ENCODE measurements around the gene NCK2.
"Not testable (repeated sequence)": the region's sequence is repeated elsewhere in the genome, so short reads cannot be mapped to it uniquely, and the experiment has no call there.

Gene NCK2

DNA sequence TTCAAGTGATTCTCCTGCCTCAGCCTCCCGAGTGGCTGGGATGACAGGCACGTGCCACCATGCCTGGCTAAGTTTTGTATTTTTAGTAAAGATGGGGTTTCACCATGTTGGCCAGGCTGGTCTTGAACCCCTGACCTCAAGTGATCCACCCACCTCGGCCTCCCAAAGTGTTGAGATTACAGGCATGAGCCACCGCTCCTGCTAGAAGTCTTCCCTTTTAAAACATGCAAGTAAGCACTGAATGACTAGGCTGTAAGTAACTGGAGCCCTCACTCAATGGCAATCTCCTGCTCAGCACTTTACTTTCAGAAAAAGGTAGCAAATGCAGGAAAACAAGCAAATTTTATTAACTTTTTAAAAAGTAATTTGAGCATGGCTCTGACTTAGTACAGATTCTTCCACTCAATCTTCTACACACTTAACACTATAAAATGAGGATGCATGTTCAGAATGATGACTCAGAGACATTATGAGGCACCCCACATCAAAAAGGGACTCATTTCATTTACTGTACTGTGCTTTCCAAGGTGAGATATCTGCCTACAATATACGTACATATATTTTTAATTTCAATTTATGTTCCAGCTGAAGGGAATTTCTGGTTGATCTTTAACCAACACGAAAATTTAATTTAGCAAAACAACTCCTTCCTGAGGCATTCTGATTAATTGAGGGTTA, 6.6 kb upstream of the NCK2 start:
- no peak for DNase-seq

DNA sequence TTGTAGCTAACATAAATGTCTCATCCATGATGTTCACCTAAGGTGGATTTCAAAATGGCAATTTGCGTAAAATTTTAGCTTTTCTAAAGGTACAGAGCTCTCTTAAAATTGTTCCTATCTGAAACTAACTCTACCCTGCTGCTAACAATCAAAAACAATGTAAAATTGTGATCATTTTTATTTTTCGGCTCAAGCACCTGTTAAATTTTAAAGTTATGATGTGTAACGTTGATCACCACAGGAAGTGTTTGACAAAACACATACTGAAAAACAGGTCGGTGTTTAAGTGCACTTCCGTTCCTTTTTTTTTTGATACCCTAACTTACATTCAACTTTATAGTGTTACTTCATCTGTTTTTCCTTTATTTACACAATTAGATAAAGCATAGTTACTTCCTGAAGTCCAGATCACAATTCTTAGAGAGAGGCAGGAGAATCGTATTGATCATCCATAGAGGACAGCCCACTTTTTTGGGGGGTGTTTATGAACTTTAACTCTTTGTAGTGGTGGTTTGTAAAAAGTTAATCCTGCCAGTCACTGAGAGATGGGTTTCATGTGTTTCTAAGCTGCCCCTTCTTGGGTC, 6.0 kb upstream of the NCK2 start:
- DNase-seq, result no peak

DNA sequence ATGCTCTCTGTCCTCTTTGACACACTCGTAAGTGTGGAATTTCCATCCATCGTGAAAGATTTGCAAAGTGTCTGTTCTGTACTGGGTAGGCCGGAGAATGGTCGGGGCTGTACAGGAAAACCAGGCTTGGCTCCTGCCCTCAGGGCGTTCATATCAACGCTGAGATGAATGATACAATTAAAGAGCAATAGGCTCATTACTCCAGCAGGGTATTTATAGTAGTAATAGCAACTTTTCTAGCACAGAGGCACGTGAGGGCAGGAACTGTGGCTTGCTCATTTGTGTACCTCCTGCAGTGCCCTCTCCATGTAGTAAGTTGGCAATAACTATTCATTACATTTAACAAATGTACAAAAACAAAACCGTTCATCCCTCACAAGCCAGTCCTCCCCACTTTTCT, 5.3 kb upstream of the NCK2 start:
- DNase-seq, result no peak

DNA sequence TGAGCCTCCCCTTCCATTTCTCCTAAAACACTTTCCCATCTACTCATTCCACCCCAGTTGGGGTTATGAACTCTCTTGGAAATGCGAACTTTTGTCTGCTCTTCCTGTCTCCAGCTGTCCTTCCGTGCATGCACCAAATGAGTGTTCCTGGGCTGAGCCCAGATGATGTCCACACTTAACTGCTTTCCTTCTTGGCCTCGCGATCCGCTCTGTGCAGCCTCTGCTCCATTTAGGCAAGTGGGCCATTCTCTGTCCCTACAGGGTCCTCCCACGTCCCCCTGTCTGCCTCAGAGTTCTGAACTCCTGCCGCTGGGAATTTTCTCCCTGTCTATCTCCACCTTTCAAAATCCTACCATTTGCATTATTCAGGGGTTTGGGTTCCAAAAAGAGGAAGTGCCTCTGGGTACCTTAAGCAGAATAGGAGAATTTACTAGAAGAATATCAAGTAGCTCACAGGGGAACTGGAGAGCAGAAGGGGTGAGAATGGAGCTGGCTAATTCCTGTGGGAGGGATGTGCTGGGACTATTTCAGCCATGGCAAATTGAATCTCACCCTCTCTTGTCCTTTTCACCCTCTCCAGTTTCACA, 4.7 kb upstream of the NCK2 start:
- DNase-seq, result no peak

DNA sequence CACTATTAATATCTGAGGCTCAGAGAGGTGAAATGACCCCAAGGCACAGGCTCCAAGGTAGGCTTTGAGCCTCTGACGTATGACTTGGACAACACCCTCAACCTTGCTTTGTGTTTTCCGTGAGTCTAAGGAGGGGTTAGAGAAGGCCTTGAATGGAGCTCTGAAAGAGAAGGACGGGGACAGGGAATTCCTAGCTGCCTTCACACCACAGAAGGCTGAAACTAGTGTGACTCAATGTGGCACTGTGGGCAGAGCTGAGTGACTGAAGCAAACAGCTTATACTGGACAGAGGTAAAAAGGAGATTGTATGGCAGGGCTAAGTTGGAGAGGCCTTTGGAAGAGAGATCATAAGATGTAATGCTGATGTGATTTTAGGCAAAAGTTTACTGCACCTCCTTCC, 3.5 kb upstream of the NCK2 start:
- no peak for DNase-seq

DNA sequence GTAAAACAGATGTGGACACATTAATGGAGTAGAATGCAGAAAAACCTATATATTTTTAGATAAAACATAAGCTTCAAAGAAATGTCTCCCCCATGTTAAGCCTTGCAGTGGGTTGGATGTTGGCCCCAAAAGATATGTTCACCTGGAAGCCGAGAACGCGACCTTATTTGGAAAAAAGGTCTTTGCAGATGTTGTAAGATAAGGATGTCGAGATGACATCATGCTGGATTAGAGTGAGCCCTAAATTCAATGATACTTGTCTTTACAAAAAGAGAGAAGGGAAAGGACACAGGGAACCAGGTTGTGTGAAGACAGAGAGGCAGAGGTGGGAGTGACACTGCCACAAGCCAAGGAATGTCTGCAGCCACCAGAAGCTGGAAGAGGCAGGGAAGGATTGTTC, 3.1 kb upstream of the NCK2 start:
- DNase-seq, result no peak

DNA sequence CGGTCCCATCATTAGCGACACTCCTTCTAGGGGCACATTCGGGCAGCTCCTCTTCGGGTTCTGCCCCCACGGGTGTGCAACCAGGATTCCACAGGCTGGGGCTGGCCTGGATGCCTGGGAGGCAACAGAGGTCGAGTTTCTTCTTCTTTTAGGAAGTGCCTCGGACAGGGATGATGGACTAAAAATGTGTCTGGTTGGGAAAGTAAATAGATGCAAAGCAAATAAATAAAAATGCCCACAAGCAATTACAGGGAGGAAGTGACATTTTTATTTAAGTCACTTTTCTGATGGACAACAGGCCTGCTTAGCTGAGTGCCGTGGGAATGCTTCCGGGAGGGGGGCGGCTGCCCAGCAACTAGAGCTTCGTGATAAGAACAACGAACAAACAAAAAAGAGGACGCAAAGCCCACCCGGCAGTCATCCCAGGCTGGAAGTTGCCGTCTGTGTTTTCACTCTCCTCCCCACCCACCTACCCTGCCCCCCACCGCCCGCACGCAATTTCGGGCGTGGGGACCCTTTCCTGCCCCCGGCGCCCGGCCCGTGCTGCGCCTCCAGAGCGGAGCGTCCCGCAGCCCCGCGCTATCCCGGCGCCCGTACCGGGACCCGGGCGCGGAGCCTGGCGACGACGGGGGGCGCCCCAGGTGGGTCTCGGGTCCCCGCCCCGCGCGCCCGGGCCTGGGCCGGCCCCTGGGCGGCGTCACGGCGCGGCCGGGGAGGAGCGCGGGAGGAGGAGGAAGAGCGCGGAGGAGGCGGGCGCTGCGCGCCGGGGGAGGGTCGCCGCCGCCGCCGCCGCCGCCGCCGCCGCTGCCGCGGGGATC, 412 bp upstream of the NCK2 start:
- no peak for DNase-seq

DNA sequence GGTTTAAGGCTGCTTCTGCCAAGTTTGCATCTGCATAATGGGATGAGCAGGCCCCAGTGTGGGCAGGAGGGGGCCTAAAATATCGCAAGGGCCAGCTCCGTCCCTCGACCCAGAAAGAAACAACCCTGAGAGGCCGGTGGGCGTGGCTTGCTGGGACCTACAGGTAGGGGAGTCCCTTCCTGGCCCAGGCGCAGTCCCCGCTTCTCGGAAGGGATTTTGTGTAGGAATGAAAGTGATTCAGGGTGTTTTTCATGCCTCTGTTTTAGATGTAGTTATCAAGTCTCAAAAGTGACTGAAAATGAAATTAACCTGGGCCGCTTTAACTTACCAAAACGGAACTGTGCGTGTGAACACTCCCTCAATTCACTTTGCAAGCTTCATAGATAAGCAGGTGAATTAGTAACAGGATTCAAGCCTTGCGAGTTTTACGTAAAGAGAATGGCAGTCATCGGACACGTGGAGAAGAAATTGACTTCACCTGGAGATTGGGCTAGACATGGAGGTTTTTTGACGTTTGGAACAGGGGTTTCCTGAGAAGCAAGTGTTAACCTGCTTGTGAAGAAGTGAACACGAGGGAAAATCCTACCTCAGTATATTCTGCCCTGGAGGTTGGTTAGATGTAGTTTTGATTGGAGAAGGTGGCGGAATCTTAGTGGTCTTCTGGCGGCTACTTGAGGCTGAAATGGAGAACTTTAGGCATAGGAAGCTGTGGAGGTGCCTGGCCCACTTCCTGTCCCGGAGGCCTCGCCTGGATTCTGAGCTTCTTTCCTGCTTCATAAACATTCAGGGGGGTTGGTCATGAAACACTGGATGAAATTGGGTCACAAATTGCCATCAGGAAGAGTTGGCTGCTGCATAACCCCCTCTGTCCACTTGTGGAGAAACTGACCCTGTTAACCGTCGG, 1.7 kb downstream of the NCK2 start:
- DNase-seq, result no peak

DNA sequence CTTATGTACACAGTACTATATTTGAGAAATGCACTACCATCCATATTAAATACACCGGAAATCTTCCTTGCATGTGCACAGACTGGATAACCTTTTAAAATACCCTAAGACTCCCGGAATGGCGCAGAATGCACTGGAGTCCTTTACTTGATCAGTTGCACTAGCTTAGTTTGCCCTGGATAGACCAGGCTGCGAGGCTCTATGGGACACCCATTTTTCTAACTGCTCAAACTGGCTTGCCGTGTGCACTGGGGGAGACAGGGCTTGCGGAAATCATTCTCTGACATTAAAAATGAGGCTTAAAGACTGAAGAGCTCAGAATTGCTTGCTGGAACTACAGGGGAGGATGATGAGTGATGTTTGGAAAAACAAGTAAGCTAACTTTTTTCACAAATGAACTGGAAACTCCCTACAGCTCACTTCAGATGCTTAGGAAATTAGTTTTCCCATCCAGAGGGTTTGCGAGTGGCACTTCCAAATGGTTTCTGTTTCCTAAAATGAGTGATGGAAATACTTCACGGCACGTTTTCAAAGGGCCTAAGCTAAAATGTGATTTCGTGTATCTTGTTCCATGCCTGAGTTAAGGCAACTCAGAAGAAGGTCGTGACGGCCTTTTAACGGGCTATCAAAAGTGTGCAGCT, 2.7 kb downstream of the NCK2 start:
- no peak for DNase-seq

DNA sequence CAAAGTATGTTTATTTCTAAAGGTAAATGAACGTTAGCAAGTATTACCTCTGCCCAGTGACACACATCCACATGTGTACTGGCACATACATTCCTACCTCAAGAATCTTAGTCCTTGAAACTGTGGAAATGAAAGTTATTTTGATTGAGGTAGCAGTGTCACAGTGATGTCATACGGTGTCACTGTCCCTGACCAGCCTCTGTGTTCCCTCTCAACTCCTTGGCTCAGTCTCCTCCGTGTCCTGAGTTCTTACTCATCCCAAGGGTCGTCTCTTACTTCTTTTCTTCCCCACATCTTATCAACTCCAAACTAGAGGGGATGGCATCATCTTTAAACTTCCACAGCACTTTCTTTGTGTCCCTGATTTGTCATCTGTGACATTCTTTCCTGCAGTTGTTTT, 3.3 kb downstream of the NCK2 start:
- DNase-seq, result no peak

DNA sequence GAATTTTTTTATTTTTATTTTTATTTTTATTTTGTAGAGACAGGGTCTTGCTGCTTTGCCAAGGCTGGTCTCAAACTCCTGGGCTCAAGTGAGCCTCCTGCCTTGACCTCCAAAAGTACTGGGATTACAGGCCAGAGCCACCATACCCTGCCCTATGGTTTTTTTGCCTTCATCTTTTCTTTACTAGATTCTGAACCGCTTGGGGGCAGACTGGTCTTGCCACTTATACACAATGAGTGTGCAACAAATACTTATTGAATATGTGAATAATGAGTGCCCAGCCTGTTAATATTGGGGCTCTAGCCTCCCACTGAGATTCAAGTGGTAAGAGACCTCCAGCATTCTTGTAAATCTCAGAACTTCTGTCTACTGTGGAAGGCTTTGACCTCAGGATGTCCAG, 3.9 kb downstream of the NCK2 start:
- no peak for DNase-seq

DNA sequence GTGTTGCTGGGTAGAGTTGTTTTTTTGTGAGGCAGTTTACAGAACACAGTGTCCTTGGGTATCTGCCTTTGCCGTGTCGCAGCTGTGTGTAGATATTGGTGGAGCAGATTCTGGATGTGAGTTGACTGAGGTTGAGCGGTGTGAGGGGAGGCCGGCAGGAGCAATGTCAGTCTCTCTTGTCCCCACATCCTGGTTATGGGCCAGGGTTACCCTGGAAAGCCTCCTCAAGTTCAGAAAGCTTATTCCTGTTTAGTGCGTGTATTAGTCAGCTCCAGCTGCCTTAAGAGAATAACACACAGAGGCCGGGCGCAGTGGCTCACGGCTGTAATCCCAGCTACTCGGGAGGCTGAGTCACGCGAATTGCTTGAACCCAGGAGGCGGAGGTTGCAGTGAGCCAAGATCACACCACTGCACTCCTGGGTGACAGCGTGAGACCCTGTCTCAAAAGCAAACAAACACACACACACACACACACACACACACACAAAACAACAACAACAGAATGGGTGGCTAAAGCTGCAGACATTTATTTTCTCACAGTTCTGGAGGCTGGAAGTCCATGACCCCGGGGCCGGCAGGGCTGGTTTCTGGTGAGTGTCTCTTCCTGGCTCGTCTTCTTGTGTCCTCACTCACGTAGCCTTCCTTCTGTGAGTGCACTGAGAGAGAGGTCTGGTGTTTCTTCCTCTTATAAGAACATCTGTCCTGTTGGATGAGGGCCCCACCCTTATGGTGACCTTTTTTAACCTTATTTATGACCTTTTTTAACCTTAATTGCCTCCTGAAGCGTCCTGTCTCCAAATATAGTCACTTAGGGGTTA, 5.1 kb downstream of the NCK2 start:
- no peak for DNase-seq

DNA sequence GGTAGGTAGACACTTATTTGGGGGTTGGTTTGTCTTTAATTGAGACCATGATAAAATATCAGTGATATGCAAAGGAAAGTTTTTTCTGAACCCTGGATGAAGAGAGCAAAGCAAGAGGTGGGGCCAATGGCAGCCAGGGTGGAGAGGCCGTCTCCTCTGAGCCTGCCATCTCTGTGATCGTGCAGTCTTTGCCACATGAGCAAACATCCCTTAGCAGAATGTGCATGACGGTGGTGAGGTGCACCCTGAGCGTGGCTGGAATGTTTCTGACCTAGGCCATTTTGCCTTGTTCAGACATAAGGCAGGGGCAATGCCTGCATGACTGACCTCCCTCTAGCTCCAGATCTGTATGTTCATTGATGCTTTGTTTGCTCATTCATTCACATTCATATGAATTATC, 6.0 kb downstream of the NCK2 start:
- no peak for DNase-seq

DNA sequence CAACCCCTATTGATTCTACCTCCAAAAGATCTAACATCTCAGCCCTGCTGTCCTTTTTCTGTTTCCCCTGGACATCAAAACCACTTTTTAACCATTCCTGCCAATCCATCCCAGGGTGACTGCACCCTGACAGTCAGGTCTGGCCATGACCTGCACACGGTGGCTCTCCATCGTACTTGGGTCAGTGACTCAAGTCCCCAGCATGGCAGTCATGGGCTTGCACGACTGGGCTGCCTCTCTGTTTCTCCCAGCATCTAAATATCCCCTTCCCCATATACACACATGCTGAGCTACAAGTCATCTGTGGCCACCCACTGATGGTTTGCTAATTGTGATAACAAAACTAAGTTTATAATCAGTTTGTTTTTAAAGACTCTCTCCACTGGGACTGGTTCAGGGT, 6.6 kb downstream of the NCK2 start:
- no peak for DNase-seq

DNA sequence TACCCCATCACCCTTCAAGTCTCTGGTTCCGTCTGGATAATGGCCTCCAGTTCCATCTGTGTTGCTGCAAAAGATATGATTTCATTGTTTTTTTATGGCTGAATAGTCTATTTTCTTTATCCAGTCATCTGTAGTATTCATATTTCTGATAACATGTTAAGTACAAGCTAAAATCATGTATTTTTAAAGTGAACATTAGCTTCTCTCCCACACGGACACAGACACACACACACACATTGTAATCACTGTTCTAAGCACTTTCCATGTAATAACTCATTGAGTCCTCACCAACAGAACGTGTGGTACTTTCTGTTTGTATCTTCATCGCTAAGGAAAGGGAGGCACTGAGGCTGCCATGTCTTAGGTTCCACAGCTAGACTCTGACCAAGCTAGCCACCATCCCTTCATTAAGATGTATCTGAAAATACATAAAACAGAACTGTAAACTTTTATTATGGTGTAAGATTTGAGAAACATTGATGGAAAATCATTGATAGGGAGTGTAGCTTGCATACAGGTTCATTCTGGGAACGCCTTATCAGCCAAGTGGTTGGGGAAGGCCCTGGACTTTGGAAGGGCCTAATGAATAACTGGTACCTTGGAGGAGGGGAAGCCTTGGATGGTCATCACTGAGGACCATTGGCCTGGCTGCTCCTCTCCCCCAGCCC, 8.1 kb downstream of the NCK2 start:
- DNase-seq, result no peak

DNA sequence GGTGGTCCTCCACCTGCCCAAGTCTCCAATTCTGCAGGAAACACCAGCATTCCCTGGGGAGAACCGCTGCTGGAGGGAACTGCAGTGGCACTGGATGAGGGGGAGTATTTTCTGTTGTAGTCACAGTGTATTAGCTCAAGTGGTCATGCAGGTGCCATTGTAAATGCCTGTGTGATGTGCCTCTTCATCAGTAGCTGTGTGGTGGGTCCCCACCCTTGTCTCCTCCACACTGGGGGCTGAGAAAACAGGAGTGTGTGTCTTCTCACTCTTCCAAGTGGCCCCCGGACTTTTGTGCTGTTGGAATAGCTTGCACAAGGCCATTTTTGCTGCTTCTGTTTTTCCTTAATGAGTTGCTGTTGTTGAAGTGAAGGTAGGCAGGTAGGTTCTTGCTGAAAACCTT, 8.7 kb downstream of the NCK2 start:
- DNase-seq, result no peak

DNA sequence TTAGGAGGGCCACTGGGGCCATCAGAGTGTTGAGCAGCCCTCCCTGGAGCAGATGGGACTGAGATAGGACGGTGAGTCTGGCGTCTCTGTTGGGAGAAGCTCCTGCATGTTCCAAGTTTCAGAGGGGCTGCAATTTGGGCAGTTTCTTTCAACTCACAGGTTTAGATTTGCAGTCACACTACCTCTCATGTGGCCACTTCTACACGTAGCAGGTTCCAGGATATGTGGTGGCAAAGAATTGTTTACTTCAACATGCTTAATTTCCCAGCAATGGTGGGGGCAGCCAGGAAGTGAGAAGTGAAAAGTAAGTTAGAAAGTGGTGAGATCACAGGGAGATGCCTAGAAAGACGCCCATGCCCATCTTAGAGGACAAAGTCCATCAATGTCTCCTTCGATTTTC, 9.3 kb downstream of the NCK2 start:
- DNase-seq, result no peak

DNA sequence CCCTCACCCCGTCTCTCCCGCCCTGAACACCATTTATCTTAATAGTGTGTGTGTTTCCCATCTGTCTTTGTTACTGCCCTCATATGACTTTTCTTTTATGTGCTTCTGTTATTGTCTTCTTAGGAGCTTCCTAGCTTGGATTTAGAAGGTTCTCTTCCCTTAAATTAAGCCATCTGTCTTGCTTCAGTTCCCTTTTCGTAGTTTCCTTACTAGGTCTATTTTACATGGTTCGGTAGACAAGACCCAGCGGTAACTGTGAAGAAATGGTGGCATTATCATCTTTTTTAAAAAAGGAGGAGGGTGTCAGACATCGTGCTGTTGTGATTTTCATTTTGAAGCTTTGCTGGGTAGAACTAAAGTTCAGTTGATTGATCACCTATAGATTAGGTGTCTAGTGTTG, 10.3 kb downstream of the NCK2 start:
- no peak for DNase-seq

DNA sequence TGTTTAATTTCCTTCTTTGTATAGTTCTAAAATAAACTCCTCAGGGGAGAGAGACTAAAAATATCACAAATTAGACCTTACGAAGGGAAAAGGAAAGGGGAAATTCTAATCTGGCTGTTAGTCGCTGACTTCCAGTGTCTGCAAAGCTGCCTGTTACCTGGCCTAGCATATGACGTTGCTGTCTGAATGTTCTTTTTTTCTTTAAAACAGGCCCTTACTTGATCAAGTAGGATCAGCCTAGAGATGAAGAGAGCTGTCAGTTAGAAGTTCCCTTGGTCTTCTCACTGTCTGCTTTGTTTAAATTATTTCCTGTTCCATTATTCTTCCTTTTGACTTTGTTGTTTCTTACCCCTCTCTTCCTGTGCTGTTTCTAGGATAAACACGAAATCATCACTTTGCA, 11.2 kb downstream of the NCK2 start:
- DNase-seq, result no peak

DNA sequence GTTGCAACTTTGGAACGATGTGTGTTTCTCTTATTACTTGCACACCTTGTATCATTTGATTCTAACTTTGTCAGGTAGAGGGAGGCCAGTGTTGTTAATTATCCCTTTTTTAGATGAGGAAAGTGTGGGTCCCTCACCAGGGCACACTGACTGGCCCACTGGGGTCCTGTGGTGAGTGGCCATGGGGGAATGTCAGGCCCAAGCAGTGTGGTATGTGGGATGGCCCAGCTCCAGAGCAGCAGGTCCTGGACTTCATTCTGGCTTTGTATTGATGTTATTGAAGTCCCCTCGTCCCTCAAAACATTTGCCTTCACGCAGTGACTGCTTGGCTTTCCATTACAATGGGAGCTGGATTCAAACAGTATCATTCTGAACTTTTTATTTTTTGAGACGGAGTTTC, 11.7 kb downstream of the NCK2 start:
- no peak for DNase-seq

DNA sequence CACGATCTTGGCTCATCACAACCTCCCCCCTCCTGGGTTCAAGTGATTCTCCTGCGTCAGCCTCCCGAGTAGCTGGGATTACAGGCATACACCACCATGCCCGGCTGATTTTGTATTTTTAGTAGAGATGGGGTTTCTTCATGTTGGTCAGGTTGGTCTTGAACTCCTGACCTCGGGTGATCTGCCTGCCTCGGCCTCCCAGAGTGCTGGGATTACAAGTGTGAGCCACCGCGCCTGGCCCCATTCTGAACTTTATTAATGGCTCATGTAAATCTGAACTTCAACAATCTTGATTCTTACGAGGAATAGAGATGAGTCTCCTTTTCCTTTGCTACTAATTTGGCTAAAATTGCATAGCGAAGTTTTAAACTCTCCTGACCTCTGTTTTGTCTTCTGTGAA, 12.2 kb downstream of the NCK2 start:
- DNase-seq, result not testable (repeated sequence)
